Activated naive CD4-positive, alpha-beta T cell treated with anti-CD3 and anti-CD28 coated beads for 36 hours (primary cell): ENCODE data around the gene ASXL2. TPM values are rescaled to one million over a fixed set of nuclear protein-coding genes. Genes with fewer than 3 reads are reported as not detected.

Experiments
- CTCF ChIA-PET: fragments of 350-600 bp; sonication (Branson Sonifier 250); formaldehyde crosslinking; loops from one replicate; lab custom pipeline; 2021; ENCODE audit warnings: antibody characterized with exemption; lab: Charles Lee
- DNase-seq: peaks from one replicate; pipeline ENCODE4 v3.0.0-alpha.2; 2020
- H3K27ac Mint-ChIP-seq: one replicate; pipeline ENCODE4 v1.8.0; 2021; ENCODE audit warnings: mild to moderate bottlenecking, mixed read lengths
- H3K27me3 Mint-ChIP-seq: one replicate; pipeline ENCODE4 v1.8.0; 2021; ENCODE audit warnings: low read depth, mixed read lengths
- H3K36me3 Mint-ChIP-seq: one replicate; pipeline ENCODE4 v1.8.0; 2021; ENCODE audit warnings: low read depth, mixed read lengths
- H3K4me1 Mint-ChIP-seq: one replicate; pipeline ENCODE4 v1.8.0; 2021; ENCODE audit warnings: low read depth, mixed read lengths
- H3K4me3 Mint-ChIP-seq: one replicate; pipeline ENCODE4 v1.8.0; 2021; ENCODE audit warnings: mild to moderate bottlenecking, moderate library complexity, mixed read lengths
- H3K9me3 Mint-ChIP-seq: one replicate; pipeline ENCODE4 v1.8.0; 2021; ENCODE audit warnings: mixed read lengths
- intact Hi-C: fragments of 100-400 bp; cut with micrococcal nuclease; formaldehyde crosslinking; loops from one replicate; pipeline ENCODE4 v1.15.1; 2023
- total RNA-seq, 2 experiments: library from RNA; stranded (reverse); gene quantifications; one replicate each; pipeline ENCODE4 v1.2.3, GENCODE V29; 2021

The ASXL2 gene
- total RNA-seq, 2 experiments from 2014 or later: 25.2 to 29.1 TPM

DNA sequence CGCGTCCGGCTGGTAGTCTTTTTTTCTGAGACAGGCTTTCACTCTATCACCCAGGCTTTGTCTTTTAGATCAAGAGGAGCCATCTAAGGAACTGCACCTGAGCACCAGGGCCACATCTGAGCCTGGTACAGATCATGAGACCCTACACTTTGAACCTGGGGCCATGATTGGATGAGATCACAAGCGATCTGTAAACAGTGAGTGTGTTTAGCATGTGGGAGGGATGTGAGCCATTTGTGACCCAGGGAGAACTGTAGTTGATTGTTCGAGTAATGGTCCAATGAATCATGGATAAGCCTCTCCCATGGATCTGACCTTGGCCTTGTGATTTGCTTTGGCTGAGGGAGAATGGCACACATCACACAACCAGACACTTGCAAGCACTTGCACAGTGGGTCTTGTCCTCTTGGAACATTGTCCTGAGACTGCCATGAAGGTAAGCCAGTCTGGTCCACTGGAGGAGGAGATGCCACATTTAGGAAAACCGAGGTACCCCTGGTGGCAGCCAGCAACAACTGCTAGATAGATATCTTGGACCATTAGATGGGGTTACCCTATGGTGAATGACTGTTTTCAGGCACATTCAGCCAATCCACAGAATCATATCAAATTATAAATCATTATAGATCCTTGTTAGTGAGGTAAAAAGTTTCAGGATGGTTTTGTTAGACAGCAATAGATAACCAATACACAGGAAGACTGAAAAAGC, 185.4 kb downstream of the ASXL2 start:
- Mint-ChIP-seq H3K4me1 (no peaks in the 10 kb centered on the region), H3K27me3 (peaks cover 3% of the 10 kb centered on the region), H3K9me3 (no peaks in the 10 kb centered on the region), H3K4me3 (no peak overlapping the region), H3K27ac (no peak overlapping the region), H3K36me3 (no peaks in the 10 kb centered on the region)
- CTCF ChIA-PET: interaction anchor here (0.6 to 0.7 kb wide), 2 partner anchors 151 to 166 kb away, joined by 3 read pairs; no protein-coding TSS in a partner anchor
- intact Hi-C loops: no loop called here
- no peak for DNase-seq

DNA sequence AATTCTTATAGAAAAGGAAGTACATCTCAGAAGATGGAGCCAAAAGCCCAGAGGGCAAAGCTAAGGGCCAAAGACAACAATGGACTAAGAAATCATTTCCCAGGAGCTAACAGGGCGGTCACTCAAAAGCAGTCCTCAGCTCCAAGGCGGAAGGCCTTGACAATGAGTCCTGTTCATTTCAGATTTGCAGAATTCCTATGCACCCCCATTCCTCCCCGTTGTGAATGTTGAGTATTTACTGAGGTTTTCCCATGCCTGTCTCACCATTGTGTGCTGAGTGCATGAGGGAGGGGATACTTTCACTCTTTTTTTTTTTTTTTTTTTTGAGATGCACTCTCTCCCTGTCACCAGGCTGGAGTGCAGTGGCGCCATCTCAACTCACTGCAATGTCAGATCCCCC, 186.1 kb downstream of the ASXL2 start:
- Mint-ChIP-seq H3K27ac (no peak overlapping the region), H3K9me3 (no peaks in the 10 kb centered on the region), H3K36me3 (no peaks in the 10 kb centered on the region), H3K4me3 (no peak overlapping the region), H3K27me3 (peaks cover 3% of the 10 kb centered on the region), H3K4me1 (no peaks in the 10 kb centered on the region)
- intact Hi-C loops: no loop called here
- DNase-seq: no peak
- CTCF ChIA-PET: interaction anchor here (0.6 to 1.5 kb wide), 3 partner anchors 8 to 167 kb away, joined by 3 to 6 read pairs (median 3); no protein-coding TSS in a partner anchor

DNA sequence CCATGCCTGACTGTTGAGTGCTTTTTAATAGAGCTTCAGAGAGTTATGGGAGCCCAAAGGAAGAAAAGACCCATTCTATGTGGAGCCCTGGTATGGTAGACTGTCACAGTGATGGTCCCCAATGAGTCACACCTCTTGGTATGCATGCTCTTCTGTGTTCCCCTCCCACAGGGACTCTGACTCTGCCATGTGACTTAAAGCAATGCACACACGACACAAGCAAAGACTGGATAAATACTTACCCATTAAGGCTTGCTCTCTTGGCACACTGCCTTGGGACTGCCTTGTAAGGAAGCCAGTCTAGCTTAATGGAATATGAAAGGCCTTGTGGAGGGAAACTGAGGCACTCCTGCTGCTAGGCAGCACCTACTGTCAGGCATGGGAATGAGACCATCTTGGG, 188.2 kb downstream of the ASXL2 start:
- H3K9me3 Mint-ChIP-seq: no peaks in the 10 kb centered on the region
- no peak overlapping the region for H3K27ac Mint-ChIP-seq
- peaks cover 3% of the 10 kb centered on the region for H3K27me3 Mint-ChIP-seq
- H3K4me1 Mint-ChIP-seq: no peaks in the 10 kb centered on the region
- intact Hi-C loops: no loop called here
- H3K36me3 Mint-ChIP-seq: no peaks in the 10 kb centered on the region
- CTCF ChIA-PET: no interaction called here
- DNase-seq: no peak
- no peak overlapping the region for H3K4me3 Mint-ChIP-seq

DNA sequence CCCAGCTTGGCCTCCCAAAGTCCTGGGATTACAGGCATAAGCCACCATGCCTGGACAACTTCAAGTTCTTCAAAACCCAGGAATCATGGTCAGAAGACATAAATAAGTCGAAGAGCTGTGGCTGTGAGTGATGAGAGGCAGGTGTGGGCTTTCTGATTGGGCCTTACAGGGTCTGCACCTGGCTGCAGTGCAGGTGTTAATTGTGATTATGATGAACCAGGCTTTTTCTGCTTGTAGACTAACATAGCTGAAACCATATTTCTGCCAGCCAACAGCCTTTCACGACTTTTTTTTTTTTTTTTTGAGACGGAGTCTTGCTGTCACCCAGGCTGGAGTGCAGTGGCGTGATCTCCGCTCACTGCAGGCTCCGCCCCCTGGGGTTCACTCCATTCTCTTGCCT, 190.1 kb downstream of the ASXL2 start:
- Mint-ChIP-seq H3K27me3 (peaks cover 3% of the 10 kb centered on the region), H3K4me1 (no peaks in the 10 kb centered on the region), H3K9me3 (no peaks in the 10 kb centered on the region), H3K36me3 (no peaks in the 10 kb centered on the region), H3K4me3 (no peak overlapping the region), H3K27ac (no peak overlapping the region)
- CTCF ChIA-PET: interaction anchor here (0.6 to 1.0 kb wide), 4 partner anchors 12 to 525 kb away, joined by 3 to 6 read pairs (median 3); no protein-coding TSS in a partner anchor
- DNase-seq: no peak
- intact Hi-C loops: no loop called here

DNA sequence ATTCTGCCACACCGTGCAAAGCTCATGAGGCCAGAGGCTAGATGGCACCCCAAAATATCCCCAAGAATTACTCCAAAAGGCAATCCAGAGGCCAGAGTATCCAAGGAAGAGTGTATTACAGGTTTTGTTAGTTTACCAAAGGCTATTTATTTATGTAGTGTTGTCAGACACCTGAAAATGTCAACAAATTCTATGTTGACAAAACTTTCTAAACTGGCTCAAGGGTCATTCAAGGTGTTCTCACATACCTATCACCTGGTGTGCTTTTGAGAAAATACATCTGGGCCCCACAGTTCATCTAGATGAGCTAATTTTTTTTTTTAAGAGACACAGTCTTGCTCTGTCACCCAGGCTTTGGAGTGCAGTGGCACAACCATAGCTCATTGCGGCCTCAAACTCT, 192.5 kb downstream of the ASXL2 start:
- Mint-ChIP-seq H3K27ac (no peak overlapping the region), H3K27me3 (peaks cover 3% of the 10 kb centered on the region), H3K9me3 (no peaks in the 10 kb centered on the region), H3K4me3 (no peak overlapping the region), H3K36me3 (no peaks in the 10 kb centered on the region), H3K4me1 (no peaks in the 10 kb centered on the region)
- intact Hi-C loops: no loop called here
- CTCF ChIA-PET: interaction anchor here (0.6 to 1.8 kb wide), 3 partner anchors 14 to 65 kb away, joined by 3 to 4 read pairs (median 4); no protein-coding TSS in a partner anchor
- DNase-seq: no peak

DNA sequence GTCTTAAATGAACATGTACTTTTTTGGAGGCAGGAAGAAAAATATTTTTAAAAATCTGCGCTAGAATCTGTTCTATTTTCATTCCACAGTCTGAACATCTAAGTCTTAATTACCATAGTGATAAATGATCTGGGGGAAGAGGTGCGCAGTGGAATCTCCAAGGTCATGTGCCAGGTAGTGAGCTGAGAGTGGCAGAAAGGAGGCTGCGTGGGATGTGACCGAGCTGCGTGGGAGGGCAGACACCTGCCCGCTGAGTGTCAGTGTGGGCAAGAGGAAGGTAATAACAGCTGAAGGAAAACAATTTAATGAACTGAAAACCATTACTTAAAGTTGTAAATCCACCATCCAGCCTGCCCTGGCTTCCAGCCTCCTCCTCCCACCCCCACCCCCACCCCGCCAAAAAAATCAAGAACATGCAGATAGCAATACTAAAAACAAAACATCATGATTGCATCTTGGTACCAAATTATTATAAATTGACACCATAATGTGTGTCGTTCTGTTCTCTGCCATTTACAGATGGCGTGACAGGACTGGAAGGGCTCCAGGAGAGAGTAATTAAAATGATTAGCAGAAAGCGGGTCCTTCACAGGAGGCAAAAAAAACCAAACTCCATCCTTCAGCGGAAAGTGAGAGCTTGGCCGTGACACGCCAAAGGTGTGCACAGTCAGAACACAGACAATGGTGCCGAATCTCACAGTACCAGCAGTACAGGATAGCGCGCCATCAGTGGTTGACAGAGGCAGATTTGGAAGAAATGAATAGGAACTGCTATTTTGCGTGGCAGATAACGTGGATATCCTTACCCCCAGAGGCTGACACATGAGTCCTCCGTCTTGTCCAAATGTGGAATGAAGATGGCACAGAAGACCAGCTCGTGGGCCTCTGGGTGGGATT, 193.5 kb downstream of the ASXL2 start:
- intact Hi-C loops: no loop called here
- no peaks in the 10 kb centered on the region for H3K9me3 Mint-ChIP-seq
- no peaks in the 10 kb centered on the region for H3K4me1 Mint-ChIP-seq
- no peak overlapping the region for H3K4me3 Mint-ChIP-seq
- no peak for DNase-seq
- no peak overlapping the region for H3K27ac Mint-ChIP-seq
- CTCF ChIA-PET: interaction anchor here (0.6 to 1.8 kb wide), 2 partner anchors 15 to 66 kb away, joined by 4 read pairs; no protein-coding TSS in a partner anchor
- H3K27me3 Mint-ChIP-seq: no peaks in the 10 kb centered on the region
- no peaks in the 10 kb centered on the region for H3K36me3 Mint-ChIP-seq

Other genes starting within 250 kb of the ASXL2 start
- gene DTNB, start 204.9 kb downstream of the ASXL2 start, total RNA-seq: 10 to 100 TPM; 27.2 to 27.6 TPM
- gene KIF3C, start 104.0 kb upstream of the ASXL2 start, total RNA-seq: 1 to 10 TPM; 3.0 to 3.4 TPM
- gene RAB10, start 155.6 kb upstream of the ASXL2 start, total RNA-seq: 10 to 100 TPM; 84.2 to 93.0 TPM